ENCODE results near the gene ANKRD17.

DNA sequence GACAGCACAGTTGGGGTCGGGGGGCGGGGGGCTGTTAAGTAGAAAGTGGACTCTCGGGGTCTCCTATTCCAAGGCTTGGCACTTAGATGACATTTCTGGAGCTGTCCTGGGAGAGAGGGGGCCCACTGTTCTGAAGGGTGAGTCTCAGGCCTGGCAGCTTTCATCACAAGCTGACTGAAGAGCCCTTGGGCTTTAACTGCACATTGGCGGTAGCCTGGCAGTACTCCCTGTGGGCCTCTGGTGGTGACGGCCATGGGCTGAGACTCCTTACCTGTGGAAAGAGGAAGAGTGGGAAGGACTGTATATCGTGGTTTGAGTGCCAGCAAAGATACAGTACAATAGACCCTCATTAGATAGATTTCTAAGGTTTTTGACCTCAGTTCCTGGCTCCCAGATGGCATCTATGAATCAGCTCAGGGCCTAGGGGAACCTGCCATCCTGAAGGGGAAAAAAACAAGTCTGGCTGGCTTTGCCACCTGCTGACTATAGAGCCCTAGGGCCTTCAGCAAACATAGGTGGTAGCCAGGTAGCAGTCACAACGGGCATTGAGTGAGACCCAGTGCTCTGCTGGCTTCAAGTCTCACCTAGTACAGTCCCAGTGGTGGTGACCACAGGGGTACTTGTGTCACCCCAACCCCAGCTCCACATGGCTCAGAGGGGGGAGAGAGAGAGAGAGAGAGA lies 87.9 kb downstream of the ANKRD17 start:
- no peak for TF ChIP-seq EZH2 (optimal IDR thresholded peaks at IDR 0.05; ENCODE audit: low read depth, low read length)
- TF ChIP-seq, protein P1, sequence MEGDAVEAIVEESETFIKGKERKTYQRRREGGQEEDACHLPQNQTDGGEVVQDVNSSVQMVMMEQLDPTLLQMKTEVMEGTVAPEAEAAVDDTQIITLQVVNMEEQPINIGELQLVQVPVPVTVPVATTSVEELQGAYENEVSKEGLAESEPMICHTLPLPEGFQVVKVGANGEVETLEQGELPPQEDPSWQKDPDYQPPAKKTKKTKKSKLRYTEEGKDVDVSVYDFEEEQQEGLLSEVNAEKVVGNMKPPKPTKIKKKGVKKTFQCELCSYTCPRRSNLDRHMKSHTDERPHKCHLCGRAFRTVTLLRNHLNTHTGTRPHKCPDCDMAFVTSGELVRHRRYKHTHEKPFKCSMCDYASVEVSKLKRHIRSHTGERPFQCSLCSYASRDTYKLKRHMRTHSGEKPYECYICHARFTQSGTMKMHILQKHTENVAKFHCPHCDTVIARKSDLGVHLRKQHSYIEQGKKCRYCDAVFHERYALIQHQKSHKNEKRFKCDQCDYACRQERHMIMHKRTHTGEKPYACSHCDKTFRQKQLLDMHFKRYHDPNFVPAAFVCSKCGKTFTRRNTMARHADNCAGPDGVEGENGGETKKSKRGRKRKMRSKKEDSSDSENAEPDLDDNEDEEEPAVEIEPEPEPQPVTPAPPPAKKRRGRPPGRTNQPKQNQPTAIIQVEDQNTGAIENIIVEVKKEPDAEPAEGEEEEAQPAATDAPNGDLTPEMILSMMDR (IDR thresholded peaks at IDR 0.05; ENCODE audit: low read length): no peak

All from MM.1S (cell line).